Activated naive CD8-positive, alpha-beta T cell treated with anti-CD3 and anti-CD28 coated beads, Interleukin-2, amount 10 ng/mL, durations not matched to agents 7 days and 5 days (primary cell): ENCODE results near the gene VENTX. TPM values are rescaled to one million over a fixed set of nuclear protein-coding genes. Genes with fewer than 3 reads are reported as not detected.
A peak's percentile ranks its signal among the peaks of the same experiment; 100 is the strongest.

Source experiments
- ATAC-seq: fragments of 150-1000 bp; cut with Tn5 transposase; one replicate; pipeline ENCODE4 v1.10.0; 2021; ENCODE audit warnings: low read depth, moderate library complexity
- POLR2A ChIA-PET: fragments of 350-600 bp; sonication (Branson Sonifier 250); formaldehyde crosslinking; loops from one replicate; lab custom pipeline; 2021; ENCODE audit warnings: antibody characterized with exemption; lab: Charles Lee
- DNase-seq: peaks from one replicate; pipeline ENCODE4 v3.0.0; 2021
- H3K27ac Mint-ChIP-seq: one replicate; pipeline ENCODE4 v1.8.0; 2022; ENCODE audit warnings: mild to moderate bottlenecking, mixed read lengths
- H3K27me3 Mint-ChIP-seq: one replicate; pipeline ENCODE4 v1.8.0; 2022; ENCODE audit warnings: mild to moderate bottlenecking, moderate library complexity, mixed read lengths
- H3K36me3 Mint-ChIP-seq: one replicate; pipeline ENCODE4 v1.8.0; 2021; ENCODE audit warnings: mild to moderate bottlenecking, mixed read lengths
- H3K4me1 Mint-ChIP-seq: one replicate; pipeline ENCODE4 v1.8.0; 2021; ENCODE audit warnings: mixed read lengths
- H3K4me3 Mint-ChIP-seq: one replicate; pipeline ENCODE4 v1.8.0; 2022; ENCODE audit warnings: mild to moderate bottlenecking, moderate library complexity, mixed read lengths
- H3K9me3 Mint-ChIP-seq: one replicate; pipeline ENCODE4 v1.8.0; 2021; ENCODE audit warnings: mixed read lengths
- total RNA-seq, 2 experiments: library from RNA; stranded (reverse); gene quantifications; one replicate each; pipeline ENCODE4 v1.2.3, GENCODE V29; 2021

The VENTX gene
- total RNA-seq, 2 experiments from 2014 or later: 0.11 TPM; not detected in 1

DNA sequence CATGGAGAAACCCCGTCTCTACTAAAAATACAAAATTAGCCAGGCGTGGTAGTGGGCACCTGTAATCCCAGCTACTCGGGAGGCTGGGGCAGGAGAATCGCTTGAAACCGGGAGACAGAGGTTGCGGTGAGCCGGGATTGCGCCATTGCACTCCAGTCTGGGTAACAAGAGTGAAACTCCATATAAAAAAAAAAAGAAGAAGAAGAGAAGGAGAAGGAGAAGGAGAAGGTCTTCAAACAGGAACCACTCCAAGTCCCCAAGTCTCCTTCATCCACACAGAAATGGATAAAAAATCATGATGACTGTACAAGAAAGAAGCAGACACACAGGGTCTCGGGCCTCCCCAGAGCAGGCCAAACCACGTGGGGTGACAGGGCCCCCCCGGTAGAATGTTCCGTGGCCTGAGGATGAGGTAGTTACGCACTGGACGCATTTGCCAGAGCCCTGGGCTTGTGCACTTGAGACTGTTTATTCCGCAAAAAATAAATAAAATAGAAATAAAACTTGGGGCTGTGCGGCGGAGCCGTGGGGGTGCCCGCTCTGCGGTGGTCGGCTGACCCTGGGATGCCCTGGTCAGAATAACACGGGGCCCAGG lies 15.8 kb downstream of the VENTX start:
- Mint-ChIP-seq H3K27me3 (peaks cover 4% of the 10 kb centered on the region), H3K4me1 (peaks cover 5% of the 10 kb centered on the region), H3K27ac (no peak overlapping the region), H3K9me3 (no peaks in the 10 kb centered on the region), H3K36me3 (no peaks in the 10 kb centered on the region), H3K4me3 (no peak overlapping the region)
- DNase-seq (no peak), ATAC-seq (no peak)
- POLR2A ChIA-PET: no interaction called here

DNA sequence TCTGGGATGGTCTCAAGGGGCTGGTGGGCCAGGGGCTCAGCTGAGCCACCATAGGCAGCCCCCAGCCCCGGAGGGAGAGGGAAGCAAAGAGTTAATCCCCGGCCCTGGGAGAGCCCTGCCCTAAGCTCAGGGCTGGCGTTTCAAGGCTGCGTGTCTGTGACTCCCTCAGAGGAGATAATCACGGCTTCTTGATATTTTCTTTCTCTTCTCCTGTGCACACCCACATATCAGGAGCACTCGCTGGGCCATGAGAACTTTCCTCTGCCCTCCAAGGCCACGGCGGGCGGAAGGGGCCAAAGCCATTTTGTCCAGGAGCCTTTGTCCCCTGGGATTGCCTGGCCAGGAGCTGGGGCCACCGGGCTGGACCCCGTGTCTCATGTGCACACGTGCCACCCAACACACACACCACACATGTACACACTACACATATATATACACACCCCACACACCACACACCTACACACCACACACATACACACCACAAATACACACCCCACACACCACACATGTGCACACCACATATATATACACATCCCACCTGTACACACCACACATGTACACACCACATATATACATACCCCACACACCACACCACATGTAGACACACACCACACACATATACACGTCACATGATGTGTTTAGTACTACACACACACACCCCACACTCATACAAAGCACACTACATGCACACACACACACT lies 16.9 kb downstream of the VENTX start:
- POLR2A ChIA-PET: no interaction called here

DNA sequence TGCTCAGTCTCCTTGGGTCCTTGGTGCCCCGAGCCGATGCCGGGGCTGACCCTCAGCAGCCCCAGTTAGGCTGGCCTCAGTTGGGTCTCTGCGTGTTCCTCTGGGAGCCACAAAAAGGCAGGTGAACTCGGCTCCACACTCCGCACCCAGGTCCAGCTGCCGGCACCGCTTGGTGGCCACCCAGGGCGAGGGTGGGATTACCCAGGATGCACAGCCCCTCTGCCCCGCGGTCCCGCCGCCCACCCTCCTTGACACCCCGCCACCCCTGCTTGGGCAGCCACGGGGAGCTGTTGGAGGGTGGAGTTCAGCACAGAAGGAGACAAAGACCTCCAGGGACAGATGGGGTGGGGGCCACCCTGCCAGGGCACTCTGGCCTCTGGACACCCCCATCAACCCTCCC lies 17.7 kb downstream of the VENTX start:
- ATAC-seq: no peak
- H3K27me3 Mint-ChIP-seq: peaks cover 2% of the 10 kb centered on the region
- H3K4me3 Mint-ChIP-seq: no peak overlapping the region
- no peak for DNase-seq
- no peaks in the 10 kb centered on the region for H3K36me3 Mint-ChIP-seq
- no peak overlapping the region for H3K27ac Mint-ChIP-seq
- POLR2A ChIA-PET: no interaction called here
- no peaks in the 10 kb centered on the region for H3K9me3 Mint-ChIP-seq
- peaks cover 19% of the 10 kb centered on the region for H3K4me1 Mint-ChIP-seq

More for the DNA sequence above, 16.9 kb downstream of the VENTX start:
- Mint-ChIP-seq H3K27me3 (peaks cover 4% of the 10 kb centered on the region), H3K27ac (peak overlapping the region; percentile 30), H3K4me3 (no peak overlapping the region), H3K36me3 (no peaks in the 10 kb centered on the region), H3K9me3 (no peaks in the 10 kb centered on the region), H3K4me1 (peaks cover 11% of the 10 kb centered on the region)
- DNase-seq (no peak), ATAC-seq (no peak)

- Mint-ChIP-seq H3K27me3 (no peaks in the 10 kb centered on the region), H3K36me3 (no peaks in the 10 kb centered on the region), H3K4me3 (peak overlapping the region; percentile 74), H3K27ac (peak overlapping the region; percentile 88), H3K4me1 (peaks cover 26% of the 10 kb centered on the region), H3K9me3 (no peaks in the 10 kb centered on the region)
- peak; percentile 59 for DNase-seq
- POLR2A ChIA-PET: interaction anchor here (0.7 to 3.3 kb wide), 2 partner anchors 18 to 67 kb away, joined by 5 to 26 read pairs; partner anchors contain the start of gene ADAM8
- peak; percentile 3 for ATAC-seq
These were observed 19.9 kb downstream of the VENTX start for GRCh38 chr10:133257489-133258065.

- no peaks in the 10 kb centered on the region for H3K9me3 Mint-ChIP-seq
- peak overlapping the region; percentile 60 for H3K4me3 Mint-ChIP-seq
- H3K27ac Mint-ChIP-seq: peak overlapping the region; percentile 88
- H3K36me3 Mint-ChIP-seq: no peaks in the 10 kb centered on the region
- H3K27me3 Mint-ChIP-seq: no peaks in the 10 kb centered on the region
- DNase-seq: peak; percentile 66
- POLR2A ChIA-PET: interaction anchor here (0.9 to 3.3 kb wide), 6 partner anchors 9 to 115 kb away, joined by 3 to 26 read pairs (median 4); partner anchors contain the start of gene ADAM8
- ATAC-seq: peak; percentile 18
- peaks cover 26% of the 10 kb centered on the region for H3K4me1 Mint-ChIP-seq
These were observed 20.6 kb downstream of the VENTX start for GRCh38 chr10:133258066-133258817.

GRCh38 chr10:133258818-133259601 lies 21.4 kb downstream of the VENTX start:
- peaks cover 30% of the 10 kb centered on the region for H3K4me1 Mint-ChIP-seq
- peak overlapping the region; percentile 69 for H3K4me3 Mint-ChIP-seq
- no peaks in the 10 kb centered on the region for H3K9me3 Mint-ChIP-seq
- no peaks in the 10 kb centered on the region for H3K36me3 Mint-ChIP-seq
- POLR2A ChIA-PET: interaction anchor here (0.6 to 3.3 kb wide), 9 partner anchors 8 to 131 kb away, joined by 3 to 26 read pairs (median 4); partner anchors contain the start of gene ADAM8
- peak overlapping the region; percentile 89 for H3K27ac Mint-ChIP-seq
- DNase-seq (peak; percentile 79), ATAC-seq (peak; percentile 44)
- H3K27me3 Mint-ChIP-seq: no peaks in the 10 kb centered on the region

DNA sequence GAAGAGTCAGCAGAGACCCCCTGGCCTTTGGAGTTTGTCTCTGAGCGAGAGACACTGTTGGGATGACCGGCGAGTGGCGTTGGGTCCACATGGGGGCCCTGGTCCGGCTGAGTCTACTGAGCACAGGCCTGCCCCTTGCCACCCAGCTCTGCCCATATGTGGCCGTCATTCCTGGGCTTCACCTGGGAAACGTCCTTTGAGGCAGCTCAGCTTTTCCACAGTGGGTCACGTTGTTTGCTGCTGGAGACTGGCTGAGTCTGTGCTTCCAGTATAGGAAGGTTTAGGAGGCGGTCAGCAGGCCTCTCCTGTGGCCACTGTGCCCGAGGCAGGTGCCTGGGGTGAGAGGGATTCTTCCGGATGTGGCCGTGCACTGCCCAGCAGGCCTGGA lies 21.9 kb downstream of the VENTX start:
- H3K9me3 Mint-ChIP-seq: no peaks in the 10 kb centered on the region
- DNase-seq: no peak
- no peak for ATAC-seq
- POLR2A ChIA-PET: interaction anchor here (0.6 to 3.3 kb wide), 7 partner anchors 11 to 130 kb away, joined by 3 to 26 read pairs (median 5); partner anchors contain the start of gene ADAM8
- H3K4me1 Mint-ChIP-seq: peaks cover 36% of the 10 kb centered on the region
- H3K27ac Mint-ChIP-seq: peak overlapping the region; percentile 89
- H3K27me3 Mint-ChIP-seq: no peaks in the 10 kb centered on the region
- H3K36me3 Mint-ChIP-seq: peaks cover 4% of the 10 kb centered on the region
- H3K4me3 Mint-ChIP-seq: peak overlapping the region; percentile 81

DNA sequence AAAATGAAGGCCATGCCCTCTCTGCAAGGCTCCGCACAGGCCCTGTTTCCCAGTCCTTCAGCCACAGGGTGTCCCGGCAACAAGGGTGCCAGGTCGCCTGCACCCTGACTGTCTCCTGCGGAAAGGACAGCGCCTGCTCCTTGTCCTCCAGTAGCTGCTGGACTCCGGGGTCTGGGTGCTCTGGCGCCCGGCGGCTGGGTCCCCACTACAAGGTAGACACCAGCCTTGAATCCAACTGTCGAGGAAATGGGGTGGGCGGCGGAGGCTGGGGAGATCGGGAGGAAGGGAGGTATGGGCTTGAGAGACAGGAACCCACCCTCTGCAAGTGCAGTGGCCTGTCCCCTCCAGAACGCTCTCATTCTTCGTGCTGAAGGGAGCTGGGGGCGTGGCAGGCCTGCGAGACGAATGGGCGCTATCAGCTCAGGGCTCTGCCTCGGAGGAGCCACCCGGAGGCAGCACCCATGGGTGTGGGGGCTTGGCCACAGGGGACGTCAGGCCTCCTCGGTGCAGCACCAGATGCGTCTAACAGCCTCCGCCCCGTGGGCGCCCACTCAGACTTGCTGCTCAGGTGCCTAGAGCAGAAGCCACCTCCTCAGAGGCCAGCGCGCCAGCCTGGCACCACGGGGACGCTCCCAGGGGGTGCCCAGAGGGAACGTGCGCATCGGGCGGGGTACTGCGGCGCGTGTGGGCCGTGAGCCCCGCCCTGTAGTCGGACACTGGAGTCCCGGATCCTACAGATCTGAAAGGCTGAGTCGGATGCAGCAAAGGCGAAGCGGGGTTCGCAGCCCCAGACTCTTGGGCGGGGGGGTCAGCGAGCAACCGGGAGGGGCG lies 23.5 kb downstream of the VENTX start:
- POLR2A ChIA-PET: interaction anchor here (1.0 to 4.8 kb wide), 2 partner anchors 14 to 17 kb away, joined by 3 to 35 read pairs; partner anchors contain the start of gene ADAM8
- H3K4me1 Mint-ChIP-seq: peaks cover 44% of the 10 kb centered on the region
- H3K27me3 Mint-ChIP-seq: no peaks in the 10 kb centered on the region
- DNase-seq (peak; percentile 77), ATAC-seq (peak; percentile 38)
- H3K4me3 Mint-ChIP-seq: peak overlapping the region; percentile 81
- H3K9me3 Mint-ChIP-seq: no peaks in the 10 kb centered on the region
- H3K36me3 Mint-ChIP-seq: peaks cover 4% of the 10 kb centered on the region
- H3K27ac Mint-ChIP-seq: peak overlapping the region; percentile 89

DNA sequence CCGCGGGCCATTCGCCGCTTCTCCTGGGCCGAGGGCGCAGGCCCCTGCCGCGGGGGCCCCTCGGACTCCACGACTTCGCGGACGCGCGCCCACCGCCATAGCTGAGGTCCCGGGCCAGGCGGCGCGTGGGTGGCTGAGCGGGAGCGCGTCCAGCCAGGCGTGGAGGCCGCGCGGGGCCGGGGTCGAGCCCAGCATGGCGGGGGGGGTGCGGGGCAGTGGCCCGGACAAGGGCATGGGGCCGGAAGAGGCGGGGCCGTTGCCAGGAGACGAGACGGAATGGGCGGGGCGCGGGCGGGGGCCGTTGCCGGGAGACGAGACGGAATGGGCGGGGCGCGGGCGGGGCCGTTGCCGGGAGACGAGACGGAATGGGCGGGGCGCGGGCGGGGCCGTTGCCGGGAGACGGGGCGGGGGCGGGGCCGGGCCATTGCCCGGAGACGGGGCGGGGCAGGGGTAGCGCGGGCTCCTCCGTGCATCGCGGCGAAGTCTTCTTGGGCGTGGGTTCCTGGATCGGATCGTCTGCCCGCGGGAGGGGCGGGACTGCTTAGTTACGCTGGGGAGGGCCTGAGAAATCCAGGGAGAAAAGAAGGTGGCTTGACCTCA lies 24.2 kb downstream of the VENTX start:
- DNase-seq (peak; percentile 86), ATAC-seq (peak; percentile 31)
- POLR2A ChIA-PET: interaction anchor here (1.0 to 4.8 kb wide), 3 partner anchors 14 to 16 kb away, joined by 3 to 35 read pairs (median 3); partner anchors contain the start of gene ADAM8
- Mint-ChIP-seq H3K27ac (no peak overlapping the region), H3K9me3 (no peaks in the 10 kb centered on the region), H3K27me3 (no peaks in the 10 kb centered on the region), H3K4me3 (peak overlapping the region; percentile 67), H3K4me1 (peaks cover 44% of the 10 kb centered on the region), H3K36me3 (peaks cover 4% of the 10 kb centered on the region)

- Mint-ChIP-seq H3K9me3 (no peaks in the 10 kb centered on the region), H3K36me3 (peaks cover 4% of the 10 kb centered on the region), H3K4me1 (peaks cover 39% of the 10 kb centered on the region), H3K27me3 (no peaks in the 10 kb centered on the region), H3K4me3 (no peak overlapping the region), H3K27ac (no peak overlapping the region)
- ATAC-seq: no peak
- POLR2A ChIA-PET: interaction anchor here (1.1 to 4.8 kb wide), 2 partner anchors 13 to 15 kb away, joined by 3 to 35 read pairs; partner anchors contain the start of gene ADAM8
- no peak for DNase-seq
These were observed 25.0 kb downstream of the VENTX start for GRCh38 chr10:133262696-133263095.

GRCh38 chr10:133263674-133264073 lies 26.0 kb downstream of the VENTX start:
- Mint-ChIP-seq H3K36me3 (peaks cover 4% of the 10 kb centered on the region), H3K27ac (no peak overlapping the region), H3K27me3 (no peaks in the 10 kb centered on the region), H3K4me3 (peak overlapping the region; percentile 39), H3K4me1 (peaks cover 39% of the 10 kb centered on the region), H3K9me3 (no peaks in the 10 kb centered on the region)
- no peak for ATAC-seq
- DNase-seq: no peak
- POLR2A ChIA-PET: interaction anchor here (4.8 kb wide), 1 partner anchor 12 kb away, joined by 35 read pairs; the partner anchor contains the start of gene ADAM8
